ENCODE data around the gene CC2D1A. TPM values are rescaled to one million over a fixed set of nuclear protein-coding genes. Genes with fewer than 3 reads are reported as not detected.

Gene CC2D1A
- total RNA-seq, 4 donors from 2014 or later, result 113 to 294 (median 177) TPM

- WGBS, 2 donors (ENCODE audit: low coverage in 1 of 2), result 95% methylated on average over 41 of the region's 42 CpGs; no CpG with 5 or more reads in 1 of the 2 donors
- DNase-seq, result no peak
Observed at GRCh38 chr19:13932911-13933393, 27.0 kb downstream of the CC2D1A start.

GRCh38 chr19:13934785-13935109 is 28.7 kb downstream of the CC2D1A start:
- DNase-seq, result no peak
- Histone ChIP-seq H3K9me3 (no peaks in the 10 kb centered on the region), H3K4me3 (no peak overlapping the region), H3K27ac (no peak overlapping the region), H3K4me1 (no peaks in the 10 kb centered on the region), H3K36me3 (peaks cover 0 to 8% (median 0%) of the 10 kb centered on the region in 4 donors), H3K27me3 (peaks cover 9% of the 10 kb centered on the region)
- TF ChIP-seq EP300 (IDR thresholded peaks at IDR 0.05; ENCODE audit: low read depth) (no peak), POLR2A (IDR thresholded peaks at IDR 0.05) (no peak), POLR2AphosphoS5 (IDR thresholded peaks at IDR 0.05) (no peak), CTCF (IDR thresholded peaks at IDR 0.05) (no peak)
- in situ Hi-C loops (cut with MboI; ENCODE audit: low pct_ligation_motif_present in 1 of 4, low pct_unique_long_range_greater_than_20kb in 1 of 4, low sequenced_read_pairs in 3 of 4) (no loop called here), intact Hi-C loops (cut with DNase I; ENCODE audit: low total_unique reads) (no loop called here)
- WGBS, 2 donors (ENCODE audit: low coverage in 1 of 2), result 93% methylated on average over 2 of the region's 2 CpGs; no CpG with 5 or more reads in 1 of the 2 donors

More at GRCh38 chr19:13932911-13933393, 27.0 kb downstream of the CC2D1A start:
- in situ Hi-C loops (cut with MboI; ENCODE audit: low pct_ligation_motif_present in 1 of 4, low pct_unique_long_range_greater_than_20kb in 1 of 4, low sequenced_read_pairs in 3 of 4), result no loop called here
- Histone ChIP-seq H3K36me3 (peaks cover 0 to 12% (median 0%) of the 10 kb centered on the region in 4 donors), H3K4me3 (no peak overlapping the region), H3K4me1 (no peaks in the 10 kb centered on the region), H3K9me3 (no peaks in the 10 kb centered on the region), H3K27me3 (peaks cover 3% of the 10 kb centered on the region), H3K27ac (no peak overlapping the region)
- intact Hi-C loops (cut with DNase I; ENCODE audit: low total_unique reads), result no loop called here
- TF ChIP-seq EP300 (IDR thresholded peaks at IDR 0.05; ENCODE audit: low read depth) (no peak), POLR2A (IDR thresholded peaks at IDR 0.05) (peak; percentile 16)

- no peaks in the 10 kb centered on the region for H3K9me3 ChIP-seq
- TF ChIP-seq POLR2A (IDR thresholded peaks at IDR 0.05) (no peak), EP300 (IDR thresholded peaks at IDR 0.05; ENCODE audit: low read depth) (no peak), CTCF (IDR thresholded peaks at IDR 0.05) (no peak), POLR2AphosphoS5 (IDR thresholded peaks at IDR 0.05) (no peak)
- H3K4me3 ChIP-seq, result no peak overlapping the region
- H3K27ac ChIP-seq, result no peak overlapping the region
- intact Hi-C loops (cut with DNase I; ENCODE audit: low total_unique reads) (no loop called here), in situ Hi-C loops (cut with MboI; ENCODE audit: low pct_ligation_motif_present in 1 of 4, low pct_unique_long_range_greater_than_20kb in 1 of 4, low sequenced_read_pairs in 3 of 4) (no loop called here)
- H3K27me3 ChIP-seq, result peaks cover 9% of the 10 kb centered on the region
- H3K4me1 ChIP-seq, result no peaks in the 10 kb centered on the region
- WGBS, 2 donors (ENCODE audit: low coverage in 1 of 2), result 74% methylated on average over 19 of the region's 22 CpGs; no CpG with 5 or more reads in 1 of the 2 donors
- no peak for DNase-seq
- no peaks in the 10 kb centered on the region for H3K36me3 ChIP-seq
Observed at GRCh38 chr19:13935765-13936510, 29.9 kb downstream of the CC2D1A start.

GRCh38 chr19:13937479-13938300 is 31.7 kb downstream of the CC2D1A start:
- 33 to 52% methylated on average over 3 to 23 of the region's 29 CpGs for WGBS, 2 donors (ENCODE audit: low coverage in 1 of 2)
- no peaks in the 10 kb centered on the region for H3K9me3 ChIP-seq
- DNase-seq, result no peak
- in situ Hi-C loops (cut with MboI; ENCODE audit: low pct_ligation_motif_present in 1 of 4, low pct_unique_long_range_greater_than_20kb in 1 of 4, low sequenced_read_pairs in 3 of 4) (no loop called here), intact Hi-C loops (cut with DNase I; ENCODE audit: low total_unique reads) (no loop called here)
- no peak overlapping the region for H3K27ac ChIP-seq
- H3K27me3 ChIP-seq, result peaks cover 9% of the 10 kb centered on the region
- H3K4me1 ChIP-seq, result no peaks in the 10 kb centered on the region
- no peaks in the 10 kb centered on the region for H3K36me3 ChIP-seq
- peak overlapping the region in 1 of 4 donors; percentile 9 for H3K4me3 ChIP-seq
- no peak for TF ChIP-seq EP300 (IDR thresholded peaks at IDR 0.05; ENCODE audit: low read depth)
- TF ChIP-seq CTCF (IDR thresholded peaks at IDR 0.05), result no peak
- TF ChIP-seq POLR2AphosphoS5 (IDR thresholded peaks at IDR 0.05), result no peak
- TF ChIP-seq POLR2A (IDR thresholded peaks at IDR 0.05), result no peak
